Urothelium cell line (cell line): Measurements from ENCODE around the gene TLCD5.

Experiments used
- DNase-seq: peaks from one replicate; pipeline ENCODE4 v3.0.0; 2011; ENCODE audit warnings: low spot score, mixed read lengths
- FAIRE-seq: peaks from 2 replicates; lab custom pipeline; 2011; peaks lifted over from hg19 to GRCh38; lab: Jason Lieb, UNC

Gene TLCD5

GRCh38 chr11:120375076-120375475, 50.0 kb downstream of the TLCD5 start:
- no peak for FAIRE-seq
- DNase-seq, result no peak

GRCh38 chr11:120376547-120377182, 51.6 kb downstream of the TLCD5 start:
- DNase-seq, result no peak
- no peak for FAIRE-seq

- DNase-seq (no peak), FAIRE-seq (no peak)
Measured at GRCh38 chr11:120378474-120378873, 53.4 kb downstream of the TLCD5 start.

GRCh38 chr11:120381401-120381800, 56.3 kb downstream of the TLCD5 start:
- FAIRE-seq, result no peak
- no peak for DNase-seq
